NCI-H2227 (cell line): ENCODE data around the gene CCDC85B.
A peak's percentile ranks its signal among the peaks of the same experiment; 100 is the strongest.

Experiments
- DNase-seq: peaks from one replicate; lab custom pipeline; 2025; ENCODE audit not compliant: unreplicated experiment; lab: John Stamatoyannopoulos, UW

CCDC85B gene

GRCh38 chr11:65928667-65929066, 38.2 kb downstream of the CCDC85B start:
- DNase-seq = no peak

- DNase-seq = no peak
Observed at GRCh38 chr11:65931773-65932557, 41.5 kb downstream of the CCDC85B start.

GRCh38 chr11:65932558-65932919, 42.1 kb downstream of the CCDC85B start:
- DNase-seq = peak; percentile 78

- no peak for DNase-seq
Observed at GRCh38 chr11:65934014-65934413, 43.5 kb downstream of the CCDC85B start.

- DNase-seq = no peak
Observed at GRCh38 chr11:65937766-65938165, 47.3 kb downstream of the CCDC85B start.
